C4-2B (cell line): ENCODE measurements around the gene SLC8B1.

ENCODE experiments used
- ZFX ChIP-seq: fragments of 450-650 bp; IDR thresholded peaks from 2 replicates; pipeline ENCODE4 v1.6.1; 2017
- TF ChIP-seq, protein P1 (sequence below): fragments of 450-650 bp; conservative IDR thresholded peaks from 2 replicates; pipeline ENCODE4 v1.5.1; 2017; ENCODE audit warnings: mild to moderate bottlenecking

DNA sequence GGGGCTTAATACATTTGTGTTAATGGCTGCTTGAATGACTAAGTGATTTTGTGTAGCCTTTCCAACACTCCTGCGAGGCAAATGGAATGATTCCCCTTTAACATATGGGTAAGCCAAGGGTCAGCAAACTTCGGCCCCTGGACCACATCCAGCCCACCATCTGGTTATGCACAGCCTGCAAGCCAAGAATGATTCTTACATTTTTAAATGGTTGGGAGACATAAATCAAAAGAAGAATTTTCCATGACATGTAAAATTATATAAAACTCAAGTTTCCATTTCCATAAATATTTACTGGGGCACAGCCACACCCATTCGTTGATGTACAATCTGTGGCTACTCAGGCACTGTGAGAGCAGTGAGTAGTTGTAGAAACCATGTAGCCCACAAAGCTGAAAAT is 9.0 kb downstream of the SLC8B1 start:
- TF ChIP-seq, protein P1, sequence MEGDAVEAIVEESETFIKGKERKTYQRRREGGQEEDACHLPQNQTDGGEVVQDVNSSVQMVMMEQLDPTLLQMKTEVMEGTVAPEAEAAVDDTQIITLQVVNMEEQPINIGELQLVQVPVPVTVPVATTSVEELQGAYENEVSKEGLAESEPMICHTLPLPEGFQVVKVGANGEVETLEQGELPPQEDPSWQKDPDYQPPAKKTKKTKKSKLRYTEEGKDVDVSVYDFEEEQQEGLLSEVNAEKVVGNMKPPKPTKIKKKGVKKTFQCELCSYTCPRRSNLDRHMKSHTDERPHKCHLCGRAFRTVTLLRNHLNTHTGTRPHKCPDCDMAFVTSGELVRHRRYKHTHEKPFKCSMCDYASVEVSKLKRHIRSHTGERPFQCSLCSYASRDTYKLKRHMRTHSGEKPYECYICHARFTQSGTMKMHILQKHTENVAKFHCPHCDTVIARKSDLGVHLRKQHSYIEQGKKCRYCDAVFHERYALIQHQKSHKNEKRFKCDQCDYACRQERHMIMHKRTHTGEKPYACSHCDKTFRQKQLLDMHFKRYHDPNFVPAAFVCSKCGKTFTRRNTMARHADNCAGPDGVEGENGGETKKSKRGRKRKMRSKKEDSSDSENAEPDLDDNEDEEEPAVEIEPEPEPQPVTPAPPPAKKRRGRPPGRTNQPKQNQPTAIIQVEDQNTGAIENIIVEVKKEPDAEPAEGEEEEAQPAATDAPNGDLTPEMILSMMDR, result no peak
- no peak for TF ChIP-seq ZFX
